Gastrocnemius medialis (tissue), 4 donors: Measurements from ENCODE around the gene TNFRSF1A.

Source experiments
- POLR2A ChIP-seq, 2 donors: fragments of 450-650 bp; IDR thresholded peaks; one replicate each; pipeline ENCODE4 v1.6.1; 2017; ENCODE audit warnings: antibody characterized with exemption in 2 of 2, mild to moderate bottlenecking in 2 of 2, moderate library complexity in 2 of 2
- TF ChIP-seq, protein P1 (sequence below), 5 experiments: fragments of 450-650 bp in 3 of 5; fragments of 200-600 bp in 2 of 5; sonication (generic) in 2 of 5; IDR thresholded peaks in 4 of 5; conservative IDR thresholded peaks in 1 of 5; 1 replicate in 4 of 5; 2 replicates in 1 of 5; pipeline ENCODE4 v1.5.1; 2016 to 2019; ENCODE audit warnings: antibody characterized with exemption in 5 of 5, mild to moderate bottlenecking in 3 of 5, moderate library complexity in 3 of 5

DNA sequence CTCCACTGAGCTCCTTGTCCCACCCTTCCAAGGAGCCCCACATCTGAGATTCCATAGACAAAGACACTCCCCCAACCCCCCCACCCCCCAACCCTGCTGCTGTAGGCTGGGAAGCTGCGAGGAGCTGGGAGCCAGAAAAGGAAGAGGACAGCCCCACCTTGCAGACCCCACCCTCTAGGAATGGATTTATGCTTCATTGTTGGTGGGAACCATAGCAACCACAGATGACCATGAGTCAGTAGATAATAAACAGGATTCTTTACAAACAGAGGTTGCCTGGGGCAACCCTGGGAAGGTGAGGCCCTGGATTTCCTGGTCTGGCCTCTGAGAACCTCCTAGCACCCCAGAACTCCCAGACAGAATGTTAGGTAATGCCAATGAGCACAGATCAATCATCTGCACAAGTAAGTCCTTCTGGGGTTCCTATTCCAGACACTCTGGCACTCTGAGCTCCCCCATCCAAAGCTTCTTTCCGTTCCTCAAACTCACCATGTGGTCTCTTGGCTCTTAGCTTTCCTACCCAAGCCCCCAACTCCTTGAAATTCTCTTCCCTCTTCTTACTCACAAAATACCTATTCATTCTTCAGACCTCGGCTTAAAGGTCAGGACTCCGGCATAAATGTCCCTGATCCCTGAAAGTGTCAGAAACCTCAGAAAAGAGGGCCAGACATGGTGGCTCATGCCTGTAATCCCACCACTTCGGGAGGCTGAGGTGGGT, 46.6 kb downstream of the TNFRSF1A start:
- TF ChIP-seq, protein P1, sequence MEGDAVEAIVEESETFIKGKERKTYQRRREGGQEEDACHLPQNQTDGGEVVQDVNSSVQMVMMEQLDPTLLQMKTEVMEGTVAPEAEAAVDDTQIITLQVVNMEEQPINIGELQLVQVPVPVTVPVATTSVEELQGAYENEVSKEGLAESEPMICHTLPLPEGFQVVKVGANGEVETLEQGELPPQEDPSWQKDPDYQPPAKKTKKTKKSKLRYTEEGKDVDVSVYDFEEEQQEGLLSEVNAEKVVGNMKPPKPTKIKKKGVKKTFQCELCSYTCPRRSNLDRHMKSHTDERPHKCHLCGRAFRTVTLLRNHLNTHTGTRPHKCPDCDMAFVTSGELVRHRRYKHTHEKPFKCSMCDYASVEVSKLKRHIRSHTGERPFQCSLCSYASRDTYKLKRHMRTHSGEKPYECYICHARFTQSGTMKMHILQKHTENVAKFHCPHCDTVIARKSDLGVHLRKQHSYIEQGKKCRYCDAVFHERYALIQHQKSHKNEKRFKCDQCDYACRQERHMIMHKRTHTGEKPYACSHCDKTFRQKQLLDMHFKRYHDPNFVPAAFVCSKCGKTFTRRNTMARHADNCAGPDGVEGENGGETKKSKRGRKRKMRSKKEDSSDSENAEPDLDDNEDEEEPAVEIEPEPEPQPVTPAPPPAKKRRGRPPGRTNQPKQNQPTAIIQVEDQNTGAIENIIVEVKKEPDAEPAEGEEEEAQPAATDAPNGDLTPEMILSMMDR (IDR thresholded peaks at IDR 0.05 in 4 of 5, conservative IDR thresholded peaks at IDR 0.05 in 1 of 5) = no peak
- TF ChIP-seq POLR2A (IDR thresholded peaks at IDR 0.05) = no peak
